Activated naive CD4-positive, alpha-beta T cell treated with anti-CD3 and anti-CD28 coated beads, Interleukin-2, amount 50 U/mL, for 16 hours (primary cell): Measurements from ENCODE around the gene HEG1.

Experiments
- DNase-seq: peaks from one replicate; pipeline ENCODE4 v3.0.0-alpha.2; 2020

HEG1 gene

DNA sequence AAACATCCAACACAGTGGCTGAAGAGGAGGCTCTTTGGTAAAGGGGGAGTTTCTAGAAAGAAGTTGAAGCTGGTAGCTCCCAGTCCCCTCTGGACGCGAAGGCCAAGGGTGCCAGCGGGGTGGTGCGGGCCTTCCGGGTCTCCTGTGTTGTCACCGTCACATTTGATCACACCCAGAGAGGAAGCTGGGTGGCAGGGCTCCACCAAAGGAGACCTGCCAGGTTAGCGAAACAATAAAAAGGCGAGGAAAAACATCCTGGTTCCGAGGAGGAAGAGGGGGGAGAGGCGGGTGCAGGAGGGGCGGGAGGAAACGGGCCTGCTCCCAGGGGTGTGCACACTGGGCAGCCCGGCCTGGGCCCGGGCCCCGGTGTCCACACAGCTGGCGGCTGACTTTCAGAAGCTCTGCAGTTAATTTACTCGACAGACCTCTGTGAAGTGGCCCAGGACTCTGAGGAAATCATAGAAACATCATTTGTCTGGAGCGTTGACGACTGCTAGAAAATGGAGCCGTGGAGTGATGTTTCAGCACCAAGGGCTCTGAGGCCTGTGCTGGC is 12.1 kb downstream of the HEG1 start:
- DNase-seq, result no peak

GRCh38 chr3:125042725-125043406 is 12.9 kb downstream of the HEG1 start:
- DNase-seq, result no peak

- DNase-seq, result no peak
These were observed 16.4 kb downstream of the HEG1 start for GRCh38 chr3:125039131-125040100.

GRCh38 chr3:125037498-125038150 is 18.2 kb downstream of the HEG1 start:
- DNase-seq, result no peak

- no peak for DNase-seq
These were observed 20.6 kb downstream of the HEG1 start for GRCh38 chr3:125035217-125035616.

DNA sequence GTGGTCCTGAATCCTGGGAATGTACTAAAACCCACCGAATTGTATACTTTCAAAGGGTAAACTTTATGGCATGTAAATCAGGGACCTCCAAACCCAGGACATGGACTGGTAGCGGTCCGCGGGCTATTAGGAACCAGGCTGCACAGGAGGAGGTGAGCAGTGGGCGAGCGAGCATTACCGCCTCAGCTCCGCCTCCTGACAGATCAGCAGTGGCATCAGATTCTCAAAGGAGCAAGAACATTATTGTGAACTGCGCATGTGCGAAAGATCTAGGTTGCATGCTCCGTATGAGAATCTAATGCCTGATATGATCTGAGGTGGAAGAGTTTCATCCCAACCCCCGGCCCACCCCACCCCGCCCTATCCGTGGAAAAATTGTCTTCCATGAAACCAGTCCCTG is 22.2 kb downstream of the HEG1 start:
- DNase-seq, result no peak

DNA sequence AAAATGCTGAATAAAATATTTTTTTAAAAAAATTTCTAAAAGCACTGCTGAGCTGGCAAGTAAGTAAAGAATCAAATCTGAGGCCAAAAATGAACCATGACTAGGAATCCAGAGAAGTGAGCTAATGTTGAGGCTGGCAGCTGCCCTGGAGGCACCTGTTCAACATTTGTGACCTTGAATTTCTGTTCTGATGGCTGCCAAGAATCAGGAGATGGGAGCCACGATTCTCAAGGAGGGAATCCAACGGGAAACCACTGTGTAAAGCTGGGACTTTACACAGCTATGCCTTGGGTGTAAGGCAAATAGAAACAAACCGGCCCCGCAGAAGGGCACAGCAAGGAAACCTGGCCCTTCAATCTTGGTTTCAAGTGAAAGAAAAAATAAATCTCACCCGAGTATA is 22.7 kb downstream of the HEG1 start:
- DNase-seq, result no peak

DNA sequence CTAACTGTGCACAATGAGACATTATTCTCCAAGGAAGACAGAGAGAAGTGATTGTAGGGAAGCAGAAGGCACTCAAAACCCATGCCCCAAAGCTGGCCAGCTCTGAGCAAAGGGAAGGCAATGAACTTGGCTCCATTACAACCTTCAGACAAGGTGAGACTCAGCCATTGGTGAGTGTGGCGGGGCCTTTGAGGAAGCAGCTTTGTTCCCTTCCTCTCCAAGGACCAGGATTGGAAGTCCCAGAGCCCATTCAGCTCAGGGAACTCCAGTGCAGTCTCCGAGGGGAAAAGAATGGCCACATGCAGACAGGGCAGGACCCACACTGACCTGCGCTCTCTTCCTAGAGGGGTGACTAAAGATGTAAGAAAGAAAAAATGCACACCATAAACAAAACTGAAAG is 23.1 kb downstream of the HEG1 start:
- no peak for DNase-seq

DNA sequence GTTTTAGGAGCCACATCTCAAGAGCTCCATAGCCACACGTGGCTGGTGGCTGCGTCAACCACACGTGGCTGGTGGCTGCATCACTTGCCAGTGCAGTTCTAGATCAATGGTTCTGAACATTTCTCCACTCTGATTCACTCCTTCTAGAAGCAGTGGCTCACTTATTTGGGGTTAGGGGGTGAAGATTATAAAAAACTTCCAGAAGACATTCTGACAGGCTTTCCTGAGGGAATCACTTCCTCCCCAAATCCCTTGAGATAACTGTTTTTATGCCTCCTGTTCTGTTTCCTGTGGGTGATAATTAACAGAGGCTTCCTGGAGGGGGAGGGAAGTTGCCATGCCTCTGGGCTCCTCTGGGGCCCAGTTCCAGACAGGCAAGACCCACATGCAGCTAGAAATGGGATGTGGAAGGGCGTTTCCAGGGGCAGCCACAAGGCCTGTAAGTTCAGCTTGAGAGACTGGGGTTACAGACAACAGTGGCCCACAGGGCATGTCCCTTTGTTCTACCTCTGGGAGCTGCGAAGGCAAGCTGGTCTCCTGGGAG is 23.6 kb downstream of the HEG1 start:
- DNase-seq, result no peak

DNA sequence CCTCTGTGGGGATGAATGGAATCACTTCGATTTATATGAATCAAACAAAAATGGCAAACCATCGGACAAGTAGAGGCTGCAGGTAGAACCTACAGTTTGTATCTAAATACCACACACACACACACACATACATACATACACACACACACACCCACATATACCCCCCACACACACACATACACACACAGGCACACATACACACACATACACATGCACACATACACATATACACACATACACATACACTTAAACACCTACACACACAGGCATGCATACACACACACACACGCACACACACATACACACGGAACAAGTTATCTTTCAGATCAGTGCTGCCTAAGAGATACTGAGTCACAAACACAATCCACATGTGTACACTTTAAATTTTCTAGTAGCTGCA is 24.3 kb downstream of the HEG1 start:
- DNase-seq, result no peak

DNA sequence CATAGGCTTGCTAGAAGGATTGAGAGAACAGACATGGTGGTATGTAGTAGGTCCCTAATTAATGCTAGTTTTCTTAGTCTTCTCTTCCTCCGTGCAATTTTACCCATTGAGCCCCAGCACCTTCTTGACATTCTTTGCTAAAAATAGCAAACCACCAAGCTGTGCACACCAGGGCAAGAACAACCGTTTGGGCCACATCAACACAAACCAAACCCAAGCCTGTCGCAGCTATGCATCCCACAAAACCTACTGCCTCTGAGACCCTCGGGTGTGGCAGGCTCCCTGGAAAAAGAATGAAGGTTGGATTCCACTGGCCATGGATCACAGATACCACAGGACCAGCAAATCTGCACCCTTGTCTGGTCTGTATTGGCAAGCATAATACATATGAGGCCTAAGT is 27.1 kb downstream of the HEG1 start:
- no peak for DNase-seq

GRCh38 chr3:125025642-125026041 is 30.2 kb downstream of the HEG1 start:
- no peak for DNase-seq

- DNase-seq, result no peak
These were observed 31.0 kb downstream of the HEG1 start for GRCh38 chr3:125024817-125025216.

GRCh38 chr3:125023833-125024555 is 31.8 kb downstream of the HEG1 start:
- DNase-seq, result no peak

DNA sequence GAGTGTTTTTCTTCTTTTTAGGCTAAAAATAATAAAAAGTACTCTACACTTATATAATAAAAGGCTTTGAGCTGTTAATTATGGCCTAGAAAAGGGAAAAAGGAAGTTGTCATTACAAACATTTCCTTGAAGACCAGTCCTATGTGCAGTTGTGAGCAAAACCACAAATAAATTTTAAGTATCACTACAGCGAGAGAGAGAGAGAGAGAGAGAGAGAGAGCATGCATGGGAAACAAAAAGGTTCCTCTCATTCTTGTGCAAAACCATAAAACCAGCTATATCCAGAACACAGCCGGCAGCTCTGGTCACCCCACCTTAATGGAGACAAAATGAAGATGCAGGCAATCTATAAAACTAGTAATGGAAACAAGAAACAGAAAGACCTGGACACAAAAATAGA is 33.6 kb downstream of the HEG1 start:
- no peak for DNase-seq

DNA sequence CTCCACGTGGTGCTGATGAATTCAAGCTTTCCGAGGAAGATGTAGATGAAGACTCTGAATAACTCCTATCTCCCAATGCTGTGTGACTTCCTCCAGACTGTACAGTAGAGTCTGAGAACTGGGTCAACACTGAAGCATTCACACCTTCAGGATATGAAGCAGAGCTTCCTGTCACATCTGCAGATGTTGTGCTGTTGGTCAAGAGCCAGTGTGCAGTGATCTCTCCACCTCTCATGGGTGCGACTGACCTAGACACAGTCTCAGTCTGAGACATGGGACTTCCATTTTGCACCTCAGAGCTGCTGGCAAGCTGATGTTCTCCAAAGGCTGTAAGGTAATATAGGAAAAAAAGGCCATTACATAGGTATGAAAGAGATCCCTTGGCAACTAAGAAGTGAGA is 36.5 kb downstream of the HEG1 start:
- DNase-seq, result no peak

DNA sequence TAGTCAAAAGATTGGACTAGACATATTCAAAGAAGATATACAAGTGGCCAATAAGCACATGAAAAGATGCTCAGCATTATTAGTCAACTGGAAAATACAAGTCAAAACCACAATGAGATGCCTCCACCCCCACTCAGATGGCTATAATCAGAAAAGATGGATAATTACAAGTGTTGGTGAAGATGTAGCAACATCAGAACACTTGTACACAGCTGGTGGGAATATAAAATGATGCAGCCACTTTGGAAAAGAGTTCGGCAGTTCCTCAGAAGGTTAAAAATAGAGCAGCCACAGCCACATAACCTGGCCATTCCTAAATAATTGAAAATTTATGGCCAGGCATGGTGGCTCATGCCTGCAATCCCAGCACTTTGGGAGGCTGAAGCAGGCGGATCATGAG is 38.4 kb downstream of the HEG1 start:
- DNase-seq, result no peak

GRCh38 chr3:125014570-125015179 is 41.1 kb downstream of the HEG1 start:
- DNase-seq, result no peak

DNA sequence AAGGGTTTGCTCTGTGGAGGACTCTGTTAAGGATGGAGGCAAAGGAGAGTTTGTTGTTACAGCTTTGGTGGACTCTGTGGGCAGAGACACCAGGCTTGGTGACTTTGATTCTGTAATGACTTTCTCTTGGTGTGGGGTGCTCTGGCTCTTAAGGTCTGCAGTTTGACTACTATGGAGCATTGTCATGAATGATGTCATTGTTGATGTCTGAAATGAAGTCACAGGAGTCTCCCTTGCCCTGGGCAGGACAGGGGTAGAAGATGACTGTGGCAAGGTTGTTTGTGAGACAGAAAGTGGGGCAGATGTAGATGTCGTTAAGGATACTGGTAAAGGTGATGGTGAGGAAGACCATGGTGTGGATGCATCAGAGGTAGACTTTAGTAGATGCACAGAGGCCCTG is 42.7 kb downstream of the HEG1 start:
- no peak for DNase-seq

- no peak for DNase-seq
These were observed 43.9 kb downstream of the HEG1 start for GRCh38 chr3:125011941-125012340.

DNA sequence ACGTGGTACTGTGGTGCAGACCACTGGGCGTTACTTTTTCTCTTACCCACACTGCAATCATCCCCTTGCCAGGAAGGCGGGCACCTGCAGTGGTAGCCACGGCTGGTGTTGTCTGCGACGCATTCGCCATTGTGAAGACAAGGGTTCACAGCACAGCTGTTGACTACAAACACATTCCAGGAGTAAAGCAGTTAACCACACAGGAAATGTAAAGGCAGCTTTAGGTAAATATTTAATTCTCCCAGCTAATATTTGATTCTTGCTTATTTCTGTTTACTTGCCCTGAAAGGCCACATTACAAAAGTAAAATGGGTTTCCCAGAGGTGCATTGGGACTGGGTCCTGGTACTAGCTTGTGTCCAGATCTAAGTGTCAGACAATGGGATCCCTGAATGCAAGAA is 45.4 kb downstream of the HEG1 start:
- no peak for DNase-seq

DNA sequence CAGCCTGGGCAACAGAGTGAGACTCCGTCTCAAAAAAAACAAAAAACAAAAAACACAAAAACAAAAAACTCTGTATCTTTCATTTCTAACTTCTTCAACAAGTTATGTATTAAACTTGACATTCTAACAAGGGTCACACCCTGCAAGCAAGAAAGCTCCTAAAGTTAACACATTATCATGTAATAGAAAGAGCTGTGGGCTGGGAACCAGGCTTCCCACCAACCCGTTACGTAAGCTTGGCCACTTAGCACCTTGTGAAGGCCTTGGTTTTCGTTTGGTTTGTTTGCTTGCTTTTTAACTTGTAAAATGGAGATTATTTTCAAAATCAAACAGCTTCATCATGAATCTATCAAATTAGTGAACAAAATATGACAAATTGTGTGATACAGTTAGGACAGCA is 47.0 kb downstream of the HEG1 start:
- DNase-seq, result no peak
